Measurements from ENCODE around the gene ADIPOR2. TPM values are rescaled to one million over a fixed set of nuclear protein-coding genes. Genes with fewer than 3 reads are reported as not detected.

ADIPOR2 gene
- 34.4 TPM for polyA plus RNA-seq (2013, experiment 1 of 2)
- 34.5 TPM for polyA plus RNA-seq (2013, experiment 2 of 2)

GRCh38 chr12:1690578-1691122 lies at the start of gene ADIPOR2:
Gene ADIPOR2 (plus strand): TSS chr12:1691070. CDS start chr12:1754344, 63,274 bp downstream.
- Histone ChIP-seq H2BK12ac (ENCODE audit: low read length in 2 of 2) (peak within 1 kb of the TSS in 1 of 2 experiments; percentile 37), H3K27ac (ENCODE audit: low read length, poor library complexity, severe bottlenecking) (peak within 1 kb of the TSS; percentile 90), H2BK15ac (ENCODE audit: low read depth, poor library complexity, severe bottlenecking) (no peak within 1 kb of the TSS), H3K4ac (ENCODE audit: low read depth in 1 of 2, low read length in 2 of 2) (peak within 1 kb of the TSS; percentile 87 to 94), H4K8ac (ENCODE audit: low read length) (peak within 1 kb of the TSS; percentile 90), H3K4me3 (ENCODE audit: insufficient read depth in 1 of 2, low read depth in 1 of 2, low read length in 2 of 2) (peak within 1 kb of the TSS; percentile 90 to 97), H3K79me1 (replicated peaks; ENCODE audit: low read length, poor library complexity, severe bottlenecking) (peaks cover 5% of the 10 kb centered on the region), H2BK5ac (ENCODE audit: low read depth, low read length, poor library complexity, severe bottlenecking) (peak within 1 kb of the TSS; percentile 66), H3K23ac (ENCODE audit: low read length in 2 of 2) (peak within 1 kb of the TSS; percentile 34), H3K9ac (ENCODE audit: low read length) (peak within 1 kb of the TSS; percentile 97), H3K4me1 (ENCODE audit: control insufficient read depth, insufficient read depth, low read depth, low read length) (no peaks in the 10 kb centered on the region), H2AK5ac (ENCODE audit: low read length, severe bottlenecking) (no peak within 1 kb of the TSS), H3K14ac (ENCODE audit: low read length in 2 of 2) (peak within 1 kb of the TSS in 1 of 2 experiments; percentile 93), H3K27me3 (ENCODE audit: control insufficient read depth in 1 of 2, insufficient read depth in 1 of 2, low read length in 2 of 2) (no peaks in the 10 kb centered on the region), H4K91ac (ENCODE audit: low read length) (peak within 1 kb of the TSS; percentile 89), H2BK120ac (ENCODE audit: low read depth, low read length) (peak within 1 kb of the TSS; percentile 92), H3K18ac (ENCODE audit: low read depth in 1 of 2, low read length in 2 of 2) (peak within 1 kb of the TSS; percentile 70 to 95), H3K36me3 (ENCODE audit: control insufficient read depth in 1 of 2, insufficient read depth in 2 of 2, low read depth in 1 of 2, low read length in 2 of 2) (peaks cover 0 to 3% of the 10 kb centered on the region in 2 experiments), H3K4me2 (ENCODE audit: low read length, poor library complexity, severe bottlenecking) (peak within 1 kb of the TSS; percentile 87), H2AFZ (ENCODE audit: low read depth, low read length) (peak within 1 kb of the TSS; percentile 20), H3K9me3 (ENCODE audit: control insufficient read depth, low read length) (no peaks in the 10 kb centered on the region)
- DNase-seq: peak; percentile 98
- WGBS: under 1% methylated on average over 19 of the region's 59 CpGs

GRCh38 chr12:1642513-1642912 lies 48.4 kb upstream of the ADIPOR2 start:
- Histone ChIP-seq H3K4me2 (ENCODE audit: low read length, poor library complexity, severe bottlenecking) (no peak overlapping the region), H2AFZ (ENCODE audit: low read depth, low read length) (no peak overlapping the region), H3K4ac (ENCODE audit: low read depth in 1 of 2, low read length in 2 of 2) (no peak overlapping the region), H4K8ac (ENCODE audit: low read length) (no peak overlapping the region), H3K4me1 (ENCODE audit: control insufficient read depth, insufficient read depth, low read depth, low read length) (peaks cover 5% of the 10 kb centered on the region), H4K91ac (ENCODE audit: low read length) (no peak overlapping the region), H3K9me3 (ENCODE audit: control insufficient read depth, low read length) (no peaks in the 10 kb centered on the region), H3K23ac (ENCODE audit: low read length in 2 of 2) (no peak overlapping the region), H3K79me1 (replicated peaks; ENCODE audit: low read length, poor library complexity, severe bottlenecking) (peaks cover 8% of the 10 kb centered on the region), H2BK5ac (ENCODE audit: low read depth, low read length, poor library complexity, severe bottlenecking) (no peak overlapping the region), H3K18ac (ENCODE audit: low read depth in 1 of 2, low read length in 2 of 2) (no peak overlapping the region), H3K14ac (ENCODE audit: low read length in 2 of 2) (no peak overlapping the region), H2BK12ac (ENCODE audit: low read length in 2 of 2) (no peak overlapping the region), H3K9ac (ENCODE audit: low read length) (no peak overlapping the region), H3K27ac (ENCODE audit: low read length, poor library complexity, severe bottlenecking) (no peak overlapping the region), H2BK15ac (ENCODE audit: low read depth, poor library complexity, severe bottlenecking) (no peak overlapping the region), H3K27me3 (ENCODE audit: control insufficient read depth in 1 of 2, insufficient read depth in 1 of 2, low read length in 2 of 2) (no peaks in the 10 kb centered on the region), H2AK5ac (ENCODE audit: low read length, severe bottlenecking) (no peak overlapping the region), H3K4me3 (ENCODE audit: insufficient read depth in 1 of 2, low read depth in 1 of 2, low read length in 2 of 2) (no peak overlapping the region), H3K36me3 (ENCODE audit: control insufficient read depth in 1 of 2, insufficient read depth in 2 of 2, low read depth in 1 of 2, low read length in 2 of 2) (peaks cover 41 to 51% of the 10 kb centered on the region in 2 experiments), H2BK120ac (ENCODE audit: low read depth, low read length) (no peak overlapping the region)
- no peak for DNase-seq
- WGBS: 53% methylated on average over 7 of the region's 7 CpGs

- Histone ChIP-seq H2BK5ac (ENCODE audit: low read depth, low read length, poor library complexity, severe bottlenecking) (no peak overlapping the region), H2BK120ac (ENCODE audit: low read depth, low read length) (no peak overlapping the region), H3K14ac (ENCODE audit: low read length in 2 of 2) (no peak overlapping the region), H3K36me3 (ENCODE audit: control insufficient read depth in 1 of 2, insufficient read depth in 2 of 2, low read depth in 1 of 2, low read length in 2 of 2) (peaks cover 42 to 52% of the 10 kb centered on the region in 2 experiments), H3K27ac (ENCODE audit: low read length, poor library complexity, severe bottlenecking) (no peak overlapping the region), H3K4ac (ENCODE audit: low read depth in 1 of 2, low read length in 2 of 2) (no peak overlapping the region), H3K4me1 (ENCODE audit: control insufficient read depth, insufficient read depth, low read depth, low read length) (peaks cover 5% of the 10 kb centered on the region), H4K91ac (ENCODE audit: low read length) (no peak overlapping the region), H3K23ac (ENCODE audit: low read length in 2 of 2) (no peak overlapping the region), H3K9ac (ENCODE audit: low read length) (no peak overlapping the region), H3K18ac (ENCODE audit: low read depth in 1 of 2, low read length in 2 of 2) (no peak overlapping the region), H4K8ac (ENCODE audit: low read length) (no peak overlapping the region), H3K79me1 (replicated peaks; ENCODE audit: low read length, poor library complexity, severe bottlenecking) (peaks cover 8% of the 10 kb centered on the region), H2BK15ac (ENCODE audit: low read depth, poor library complexity, severe bottlenecking) (no peak overlapping the region), H2AFZ (ENCODE audit: low read depth, low read length) (no peak overlapping the region), H3K4me3 (ENCODE audit: insufficient read depth in 1 of 2, low read depth in 1 of 2, low read length in 2 of 2) (no peak overlapping the region), H2BK12ac (ENCODE audit: low read length in 2 of 2) (no peak overlapping the region), H3K27me3 (ENCODE audit: control insufficient read depth in 1 of 2, insufficient read depth in 1 of 2, low read length in 2 of 2) (no peaks in the 10 kb centered on the region), H3K4me2 (ENCODE audit: low read length, poor library complexity, severe bottlenecking) (no peak overlapping the region), H3K9me3 (ENCODE audit: control insufficient read depth, low read length) (no peaks in the 10 kb centered on the region), H2AK5ac (ENCODE audit: low read length, severe bottlenecking) (no peak overlapping the region)
- no peak for DNase-seq
- WGBS: 97% methylated on average over 9 of the region's 9 CpGs
These were observed 47.8 kb upstream of the ADIPOR2 start for GRCh38 chr12:1643043-1643442.

GRCh38 chr12:1643905-1644533 lies 46.9 kb upstream of the ADIPOR2 start:
- Histone ChIP-seq H3K4me1 (ENCODE audit: control insufficient read depth, insufficient read depth, low read depth, low read length) (peaks cover 5% of the 10 kb centered on the region), H4K91ac (ENCODE audit: low read length) (no peak overlapping the region), H3K27me3 (ENCODE audit: control insufficient read depth in 1 of 2, insufficient read depth in 1 of 2, low read length in 2 of 2) (no peaks in the 10 kb centered on the region), H3K27ac (ENCODE audit: low read length, poor library complexity, severe bottlenecking) (no peak overlapping the region), H3K79me1 (replicated peaks; ENCODE audit: low read length, poor library complexity, severe bottlenecking) (peaks cover 7% of the 10 kb centered on the region), H2BK120ac (ENCODE audit: low read depth, low read length) (no peak overlapping the region), H3K18ac (ENCODE audit: low read depth in 1 of 2, low read length in 2 of 2) (no peak overlapping the region), H2BK5ac (ENCODE audit: low read depth, low read length, poor library complexity, severe bottlenecking) (no peak overlapping the region), H3K14ac (ENCODE audit: low read length in 2 of 2) (no peak overlapping the region), H3K4me3 (ENCODE audit: insufficient read depth in 1 of 2, low read depth in 1 of 2, low read length in 2 of 2) (no peak overlapping the region), H3K23ac (ENCODE audit: low read length in 2 of 2) (no peak overlapping the region), H2AK5ac (ENCODE audit: low read length, severe bottlenecking) (no peak overlapping the region), H3K9ac (ENCODE audit: low read length) (no peak overlapping the region), H3K4ac (ENCODE audit: low read depth in 1 of 2, low read length in 2 of 2) (no peak overlapping the region), H2AFZ (ENCODE audit: low read depth, low read length) (no peak overlapping the region), H3K9me3 (ENCODE audit: control insufficient read depth, low read length) (no peaks in the 10 kb centered on the region), H4K8ac (ENCODE audit: low read length) (no peak overlapping the region), H3K36me3 (ENCODE audit: control insufficient read depth in 1 of 2, insufficient read depth in 2 of 2, low read depth in 1 of 2, low read length in 2 of 2) (peaks cover 42 to 53% of the 10 kb centered on the region in 2 experiments), H2BK12ac (ENCODE audit: low read length in 2 of 2) (no peak overlapping the region), H2BK15ac (ENCODE audit: low read depth, poor library complexity, severe bottlenecking) (no peak overlapping the region), H3K4me2 (ENCODE audit: low read length, poor library complexity, severe bottlenecking) (no peak overlapping the region)
- no peak for DNase-seq
- 56% methylated on average over 7 of the region's 7 CpGs for WGBS

Measured in mesenchymal stem cell (in vitro differentiated cells and primary cell).